HG03025 (cell line): ENCODE results near the gene OR10G3.

Source experiments
- ATAC-seq: cut with Tn5 transposase; IDR thresholded peaks from one replicate; pipeline ENCODE4 v1.9.1; 2021; ENCODE audit warnings: mild to moderate bottlenecking, moderate library complexity; ENCODE audit not compliant: unreplicated experiment, low FRiP score

Gene OR10G3

DNA sequence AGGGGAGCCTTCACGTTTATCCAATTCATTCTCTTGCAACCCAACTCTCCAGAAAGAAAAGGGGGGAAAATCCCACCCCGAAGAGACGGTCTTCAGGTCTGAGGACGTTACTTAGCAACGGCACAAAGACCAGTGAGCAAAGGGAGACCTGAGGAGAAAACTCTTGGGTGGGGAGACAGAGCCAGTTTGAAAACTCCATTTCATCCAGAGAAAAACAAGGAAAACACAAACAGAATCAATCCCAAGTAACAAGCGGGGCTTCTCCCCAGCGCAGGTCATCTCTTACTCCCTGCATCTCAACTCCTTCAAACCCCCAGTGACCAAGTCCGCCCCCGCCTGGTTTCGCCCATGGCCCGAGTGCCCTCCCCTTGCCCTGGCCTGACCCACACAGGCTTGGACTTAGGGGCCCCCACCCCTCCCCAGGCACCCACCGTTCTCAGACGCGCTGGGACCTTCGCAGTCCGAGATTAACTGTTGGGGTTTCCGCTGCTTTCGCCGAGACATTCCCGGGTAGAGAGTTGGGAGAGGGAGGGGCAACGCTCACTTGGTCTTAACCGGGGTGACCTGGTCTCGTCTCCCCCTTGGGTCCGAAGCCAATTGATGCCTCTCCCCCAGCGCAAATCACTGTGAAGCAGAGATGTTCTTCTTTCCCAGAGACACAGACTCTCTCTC, 43.3 kb downstream of the OR10G3 start:
- ATAC-seq = no peak

DNA sequence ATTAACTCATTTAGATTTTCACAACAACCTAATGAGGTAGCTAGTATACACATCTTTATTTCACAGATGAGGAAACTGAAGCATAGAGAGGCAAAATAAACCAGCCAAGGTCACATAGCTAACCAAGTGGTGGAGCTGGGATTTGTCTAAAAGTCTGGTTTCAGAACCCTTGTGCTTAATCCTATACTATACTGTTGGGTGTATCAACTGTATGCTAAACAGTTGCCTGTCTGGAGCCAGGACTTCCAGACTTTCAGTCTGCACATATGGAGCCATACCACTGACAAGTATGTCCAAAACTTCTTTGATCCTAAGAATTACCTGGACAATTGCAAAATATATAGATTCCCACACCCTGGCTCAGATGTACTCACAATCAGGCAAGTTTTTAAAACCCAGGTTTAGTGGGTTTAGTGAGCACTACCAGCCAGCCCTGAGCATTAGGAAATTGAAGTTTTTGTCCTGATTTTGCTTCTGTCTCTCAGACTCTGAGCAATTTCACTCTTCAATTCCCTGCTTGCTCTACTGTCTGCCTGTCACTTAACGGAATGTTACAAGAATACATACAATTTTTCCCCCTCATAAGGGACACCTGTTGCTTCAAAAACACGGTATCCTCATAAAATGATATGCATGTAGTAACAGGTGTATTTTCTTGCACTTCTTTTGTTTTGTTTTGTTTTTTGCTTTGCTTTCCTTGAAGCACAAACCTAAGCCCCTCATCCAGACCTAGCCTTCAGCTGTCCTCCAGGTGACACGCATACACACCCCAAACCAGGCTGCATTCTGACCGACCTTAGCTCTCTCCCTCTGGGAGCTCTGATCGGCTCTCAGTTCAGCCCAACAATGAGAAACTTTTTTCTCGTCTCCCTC, 44.1 kb downstream of the OR10G3 start:
- no peak for ATAC-seq

DNA sequence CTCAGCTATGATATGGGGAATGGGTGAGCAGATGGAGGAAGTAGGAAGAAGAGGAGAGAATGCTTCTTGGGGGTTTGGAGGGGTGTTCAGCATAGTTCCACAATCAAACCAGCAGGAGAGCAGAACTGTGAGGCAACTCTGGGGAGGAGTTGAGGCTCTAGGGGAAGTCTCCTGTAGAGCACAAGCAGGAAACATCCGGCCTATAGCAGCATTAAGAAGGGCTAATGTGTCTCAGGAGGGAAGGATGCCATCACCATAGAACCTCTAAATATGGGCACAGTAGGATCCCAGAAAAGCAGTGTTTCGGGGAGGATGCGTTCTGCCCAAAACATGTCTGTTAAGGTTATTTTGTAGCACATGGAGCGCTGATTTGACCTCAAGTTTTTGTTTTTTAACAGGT, 45.3 kb downstream of the OR10G3 start:
- no peak for ATAC-seq

DNA sequence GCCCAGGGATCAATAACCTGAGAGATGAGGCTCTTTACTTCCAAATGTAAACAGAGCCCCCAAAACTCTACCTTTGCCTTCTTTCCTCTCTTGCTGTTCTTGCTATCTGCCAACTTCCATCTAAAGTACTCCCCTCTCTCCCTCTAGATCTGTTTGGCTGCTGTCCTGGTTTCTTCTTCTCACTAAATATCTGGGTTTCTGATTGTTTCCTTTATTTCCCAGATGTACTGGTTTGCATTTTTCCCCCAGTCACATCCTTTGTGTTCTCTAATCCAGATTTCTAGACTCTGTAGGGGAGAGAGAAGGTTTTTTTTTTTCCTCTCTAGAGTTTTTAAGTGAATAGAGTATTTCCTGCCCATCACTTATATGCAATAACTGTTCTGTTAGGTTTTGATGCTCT, 46.6 kb downstream of the OR10G3 start:
- ATAC-seq = no peak

DNA sequence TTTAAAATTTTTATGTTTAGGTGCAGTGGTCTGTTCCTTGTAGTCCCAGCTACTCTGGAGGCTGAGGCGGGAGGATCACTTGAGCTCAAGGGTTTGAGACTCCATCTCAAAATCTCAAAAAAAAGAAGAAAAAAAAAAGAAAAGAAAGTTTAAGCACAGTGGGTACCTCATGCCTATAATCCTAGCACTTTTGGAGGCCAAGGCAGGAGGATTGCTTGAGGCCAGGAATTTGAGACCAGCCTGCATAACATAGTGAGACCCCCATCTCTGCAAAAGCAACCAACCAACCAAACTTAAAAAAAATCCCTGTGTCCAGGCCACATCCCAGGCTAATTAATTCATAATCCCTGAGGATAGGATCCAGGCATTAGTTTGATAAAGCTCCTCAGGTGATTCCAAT, 50.4 kb downstream of the OR10G3 start:
- no peak for ATAC-seq

DNA sequence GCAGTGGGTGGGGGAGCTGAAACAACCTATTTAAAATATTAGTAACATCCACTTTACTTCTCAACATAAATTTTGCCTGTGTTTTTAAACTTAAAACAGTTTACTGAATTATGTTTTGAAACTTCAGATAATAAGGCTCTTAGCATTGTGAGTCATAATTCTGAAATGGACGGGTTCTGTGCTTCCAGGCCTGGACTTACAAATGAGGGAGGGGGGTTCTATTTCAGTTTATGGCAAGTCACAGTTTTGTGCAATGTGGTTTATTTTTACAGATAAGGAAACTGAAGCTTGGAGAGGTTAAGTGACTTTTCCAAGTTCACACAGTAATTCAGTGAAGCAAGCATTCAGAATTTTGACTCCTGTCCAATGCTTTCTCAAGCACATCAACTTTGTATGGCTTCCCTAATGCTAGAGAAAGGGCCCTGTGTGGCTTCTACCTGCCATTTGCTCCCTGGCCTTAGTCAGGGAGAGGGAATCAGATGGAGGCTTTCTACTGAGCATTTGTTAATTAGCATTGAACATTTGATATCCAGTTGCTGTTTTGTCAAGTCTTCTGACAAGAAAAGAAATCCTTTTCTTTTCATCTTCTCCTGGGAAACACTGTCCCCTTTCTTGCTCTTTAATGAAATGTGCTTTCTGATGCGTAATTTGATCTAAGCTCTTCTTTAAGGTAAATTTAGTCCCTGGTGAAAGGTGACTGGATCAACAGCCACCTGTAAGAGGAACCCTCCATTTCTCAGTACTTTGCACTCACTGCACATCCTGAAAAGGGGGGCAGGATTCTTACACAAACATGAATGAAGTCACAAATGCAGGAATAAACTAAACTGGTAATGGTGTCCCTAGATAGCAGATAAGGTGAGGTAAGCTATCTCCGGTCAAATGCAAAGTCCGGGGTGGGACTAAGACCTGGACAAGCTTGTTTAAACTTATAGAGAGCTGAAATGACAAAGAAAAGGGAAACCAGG, 51.2 kb downstream of the OR10G3 start:
- ATAC-seq = no peak

DNA sequence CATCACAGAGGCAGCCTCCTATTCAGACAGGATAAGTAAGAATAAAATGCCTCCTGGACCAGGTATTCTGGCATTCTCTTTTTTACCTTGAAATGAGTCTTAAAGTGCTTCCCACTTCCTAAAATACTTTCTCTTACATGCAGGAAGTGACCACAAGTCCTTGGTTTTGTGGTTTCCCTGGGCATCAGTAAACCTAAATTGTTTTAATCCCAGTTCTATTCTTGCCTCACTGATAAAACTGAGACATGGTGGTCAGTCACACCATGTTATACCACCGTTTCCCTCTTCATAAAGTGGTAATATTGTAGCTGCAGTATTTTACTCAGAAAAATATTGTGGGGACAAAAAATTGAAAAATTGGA, 52.6 kb downstream of the OR10G3 start:
- no peak for ATAC-seq

DNA sequence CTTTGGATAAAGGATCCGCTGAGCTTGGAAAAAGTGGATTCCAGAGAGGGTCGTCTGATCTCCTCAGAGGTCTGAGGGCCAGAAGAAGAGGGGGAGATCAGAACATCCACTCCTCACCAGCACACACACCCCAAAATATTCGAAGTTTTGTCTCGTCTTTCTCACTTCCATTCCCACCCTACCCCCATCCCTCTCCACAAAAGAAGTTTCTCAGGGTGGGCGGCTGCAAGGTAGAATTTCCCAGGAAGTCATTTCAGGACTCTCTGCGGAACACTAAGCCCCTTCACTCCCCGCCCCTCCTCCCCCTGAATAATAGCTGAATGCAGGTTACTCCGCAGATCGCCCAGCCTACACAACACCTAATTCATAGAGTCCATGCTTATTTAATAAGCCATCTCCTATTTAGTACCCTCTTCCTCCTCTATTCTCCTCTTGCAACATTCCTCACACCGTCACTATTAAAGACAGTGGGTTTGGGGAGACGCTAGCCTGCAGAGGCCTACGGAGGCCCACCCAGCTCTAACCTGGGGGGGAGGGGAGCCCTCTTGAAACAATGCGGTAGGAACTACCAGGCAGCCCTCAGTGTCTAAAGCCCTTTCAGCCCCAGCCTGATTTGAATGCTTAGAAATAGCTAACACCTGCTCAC, 53.1 kb downstream of the OR10G3 start:
- ATAC-seq = no peak

DNA sequence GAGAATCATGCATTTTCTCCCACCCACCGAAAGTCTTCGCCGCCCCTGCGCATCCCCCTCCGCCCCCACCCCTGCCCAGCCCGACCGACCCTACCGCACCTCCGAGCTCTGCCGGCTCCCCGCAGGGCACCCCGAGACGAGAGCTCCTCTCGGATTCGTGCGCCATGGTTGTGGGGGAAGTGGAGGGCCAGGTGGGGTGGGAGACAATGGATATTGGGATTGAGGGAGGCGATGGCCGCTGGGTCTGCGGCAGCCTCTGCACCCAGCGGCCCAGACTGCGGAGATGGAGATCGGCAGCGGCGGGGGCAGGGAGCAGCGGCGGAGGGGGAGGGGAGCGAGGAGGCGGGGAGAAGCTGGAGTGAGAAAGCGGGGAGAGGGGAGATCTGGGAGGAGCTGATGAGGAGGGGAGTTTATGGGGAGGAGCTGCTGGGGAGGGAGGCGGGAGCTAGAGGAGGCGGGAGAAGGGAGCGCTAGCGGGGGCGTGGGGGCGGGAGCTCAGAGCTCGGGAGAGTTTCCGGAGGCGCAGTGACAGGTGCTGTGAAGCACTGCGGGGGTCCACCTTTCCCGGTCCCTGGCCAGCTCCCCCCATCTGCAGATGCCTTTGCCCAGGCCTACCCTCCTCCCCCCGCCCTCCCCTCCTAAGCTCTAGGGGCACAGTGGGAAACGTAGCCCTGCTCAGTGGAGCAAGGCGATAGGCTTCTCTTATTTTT, 53.8 kb downstream of the OR10G3 start, which contains the start of gene SALL2:
SALL2 (minus strand) TSS at position 385 of the 710 bp plus-strand sequence; CDS start at position 166, 219 bp downstream.
- ATAC-seq = no peak

DNA sequence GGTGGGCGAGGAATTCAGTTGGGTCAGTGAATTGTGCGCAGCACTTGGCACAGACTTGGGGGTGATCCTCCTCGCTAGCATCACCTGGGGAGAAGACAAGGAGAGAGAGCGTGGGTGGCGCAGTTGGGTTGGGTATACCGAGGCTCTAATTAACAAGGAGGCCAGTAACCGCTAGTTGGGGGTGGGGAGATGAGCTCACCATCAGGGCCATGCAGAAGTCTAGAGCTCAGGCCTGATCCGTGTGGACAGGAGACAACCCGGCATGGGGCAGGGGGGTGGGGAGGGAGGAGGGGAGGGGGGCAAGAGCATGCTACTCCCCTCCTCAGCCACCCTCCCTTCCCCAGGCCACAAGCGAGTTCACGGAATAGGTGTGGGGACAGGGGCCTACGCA, 54.3 kb downstream of the OR10G3 start:
- ATAC-seq = no peak

DNA sequence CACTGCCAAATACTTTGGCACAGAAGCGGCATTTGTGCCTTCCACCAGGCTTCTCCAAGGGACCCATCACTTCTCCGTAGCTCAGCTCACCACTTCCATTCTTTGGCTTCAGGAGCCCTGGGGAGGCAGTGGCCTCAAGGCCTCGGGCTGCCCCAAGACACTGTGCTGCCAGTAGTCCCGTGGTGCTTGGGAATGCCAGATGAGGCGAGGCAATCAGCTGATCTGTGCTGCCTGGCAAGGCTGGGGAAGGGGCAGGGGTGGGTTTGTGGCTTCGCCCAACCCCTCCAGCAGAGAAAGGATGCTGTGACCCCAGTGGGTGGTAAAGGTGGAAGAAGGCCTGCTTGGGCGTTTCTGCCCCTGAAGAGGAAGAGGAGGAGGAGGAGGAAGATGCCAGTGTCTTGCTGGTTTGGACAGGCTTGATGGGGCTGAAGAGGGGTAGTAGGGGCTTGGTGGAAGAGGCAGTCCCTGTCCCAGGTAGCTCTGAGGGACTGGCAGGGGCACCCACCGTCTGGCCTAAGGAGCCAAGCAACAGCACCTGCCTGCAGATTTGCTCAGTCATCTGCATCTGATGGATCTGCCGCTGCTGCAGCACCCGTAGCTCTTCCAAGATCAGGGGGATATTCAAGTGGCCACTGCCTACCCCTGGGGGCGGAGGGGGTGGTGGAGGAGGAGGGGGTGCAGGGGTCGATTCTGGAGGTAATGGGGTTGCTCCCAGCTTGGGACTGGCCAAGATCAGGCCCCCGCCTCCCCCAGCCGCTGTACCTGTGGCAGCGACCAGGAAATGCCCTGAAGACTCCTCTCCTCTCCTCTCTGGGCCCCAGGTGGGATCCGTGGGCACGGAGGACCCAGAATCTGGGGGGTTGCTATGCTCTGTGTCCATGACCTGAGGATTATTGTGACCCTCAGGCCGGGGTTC, 55.0 kb downstream of the OR10G3 start:
- ATAC-seq = no peak

DNA sequence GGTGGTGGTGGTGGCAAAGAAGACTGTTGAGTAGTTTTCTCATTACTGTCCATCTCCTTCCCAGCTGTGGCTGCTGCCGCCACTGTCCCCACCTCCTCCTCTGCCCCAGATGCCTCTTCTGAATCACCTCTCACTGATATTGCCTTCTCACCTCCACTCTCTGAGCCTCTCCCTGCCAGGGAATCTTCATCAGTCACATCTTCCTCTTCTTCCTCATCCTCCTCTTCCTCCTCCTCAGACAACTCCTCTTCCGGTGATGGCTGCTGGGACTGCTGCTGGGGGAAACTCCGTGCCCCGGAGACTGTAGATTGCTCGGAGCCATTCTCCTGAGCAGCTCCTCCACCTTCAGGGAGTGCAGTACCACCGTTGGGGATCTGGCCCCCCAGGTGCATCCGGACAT, 56.7 kb downstream of the OR10G3 start:
- ATAC-seq = no peak

DNA sequence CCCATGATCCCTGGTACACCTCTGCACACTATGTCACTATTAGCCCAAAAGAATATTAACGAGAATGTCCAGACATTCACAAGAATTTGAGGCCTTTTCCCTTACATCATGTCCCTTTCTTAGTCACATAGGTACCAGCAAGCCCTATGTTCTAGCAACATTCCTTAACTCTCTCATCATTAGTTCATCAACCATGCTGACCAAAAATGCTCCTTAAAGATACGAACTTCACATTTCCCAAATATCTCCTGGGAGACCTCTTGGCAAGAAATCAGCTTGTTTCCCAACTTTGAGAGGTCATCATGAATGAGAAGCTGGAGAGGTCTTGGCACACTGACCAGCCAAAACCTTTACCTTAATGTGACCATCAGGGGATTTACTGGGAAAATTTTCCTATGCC, 58.4 kb downstream of the OR10G3 start:
- ATAC-seq = no peak

DNA sequence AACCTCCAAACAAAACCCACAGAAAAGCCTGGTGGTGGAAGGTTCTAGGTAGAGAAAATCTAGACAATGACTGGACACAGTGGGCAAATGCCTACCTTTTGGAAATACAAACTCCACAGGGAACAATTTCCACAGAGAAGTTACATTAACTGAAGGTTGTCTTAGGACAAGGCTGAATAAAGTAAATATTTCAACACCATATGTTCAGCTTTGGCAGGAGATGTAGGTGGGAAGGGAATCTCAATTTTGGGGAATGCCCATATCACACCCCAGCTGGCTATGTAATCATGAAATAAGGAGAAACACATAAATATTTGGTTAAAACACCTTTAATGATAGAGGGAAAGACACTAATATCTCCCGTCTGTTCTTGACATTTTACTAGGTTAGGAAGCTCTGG, 59.1 kb downstream of the OR10G3 start:
- no peak for ATAC-seq

DNA sequence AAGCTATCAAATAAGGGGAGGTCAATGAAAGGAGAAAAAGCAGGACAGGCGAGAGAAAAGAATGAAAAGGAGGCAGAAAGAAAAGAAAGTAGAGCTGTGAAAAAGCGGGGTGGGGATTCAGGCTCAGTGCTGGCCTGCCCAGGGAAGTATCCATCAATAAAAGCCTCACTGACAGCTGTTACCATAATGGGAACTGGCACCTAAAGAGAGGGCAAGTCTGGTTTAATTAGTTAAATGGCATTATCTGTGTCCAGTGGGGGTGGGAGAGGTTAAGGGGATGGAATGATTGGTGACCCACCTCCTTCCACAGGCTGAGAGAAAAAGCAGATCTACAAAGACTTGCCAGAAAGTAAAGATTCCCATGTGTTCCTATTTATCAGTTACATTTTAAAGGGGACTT, 61.2 kb downstream of the OR10G3 start:
- ATAC-seq = no peak
